K562 (cell line): Measurements from ENCODE around the gene SLC26A11. TPM values are rescaled to one million over a fixed set of nuclear protein-coding genes. Genes with fewer than 3 reads are reported as not detected.

Experiments used
- ATAC-seq: fragments of 200-7000 bp; cut with Tn5 transposase; 3 replicates; pipeline ENCODE4 v1.9.1; 2020; ENCODE audit warnings: moderate library complexity
- BruUV-seq: library from RNA; stranded (reverse); fragments of 400-500 nt; replicated peaks from 2 replicates; lab custom pipeline; 2021; lab: Mats Ljungman, UMichigan
- CTCF ChIA-PET: fragments of 300-600 bp; formaldehyde crosslinking; extraction: SDS; loops from one replicate; lab custom pipeline; 2021; ENCODE audit warnings: low intra/inter-chr PET ratio; lab: Yijun Ruan, JAX
- POLR2A ChIA-PET: fragments of 300-600, 350-650 bp; sonication (Branson Sonifier 250); formaldehyde crosslinking; extraction: SDS; loops from one replicate; lab custom pipeline; 2021; ENCODE audit warnings: antibody characterized with exemption, inconsistent platforms; lab: Yijun Ruan, JAX
- DNase-seq, 4 experiments: peaks; one replicate each; pipeline versions ENCODE4 v3.0.0 to v3.0.0-alpha.2; 2011 to 2018; ENCODE audit warnings: low spot score in 3 of 4, mixed read lengths in 3 of 4; ENCODE audit errors: extremely low read depth in 1 of 4
- FAIRE-seq: peaks from 2 replicates; lab custom pipeline; 2011; peaks lifted over from hg19 to GRCh38; lab: Jason Lieb, UNC
- H2AFZ ChIP-seq: 2 replicates; pipeline ENCODE4 v1.6.0; 2011; ENCODE audit warnings: low read depth, low read length, control low read depth, inconsistent platforms
- H3K27ac ChIP-seq: fragments of 200-600 bp; 3 replicates; pipeline ENCODE4 v1.8.0; 2011; ENCODE audit warnings: low read depth, mild to moderate bottlenecking, control low read depth, inconsistent platforms, low read length, moderate library complexity, mixed read lengths; ENCODE audit errors: extremely low read depth
- H3K27me3 ChIP-seq, 2 experiments: fragments of 300-600 bp in 1 of 2; 2 replicates in 1 of 2; 3 replicates in 1 of 2; pipeline versions ENCODE4 v1.6.0 to v1.8.0; 2011; ENCODE audit warnings: inconsistent platforms in 2 of 2, low read length in 2 of 2, mild to moderate bottlenecking in 1 of 2, mixed read lengths in 1 of 2, moderate library complexity in 1 of 2; ENCODE audit not compliant: control insufficient read depth in 2 of 2, insufficient read depth in 2 of 2
- H3K36me3 ChIP-seq: fragments of 300-600 bp; 3 replicates; pipeline ENCODE4 v1.8.0; 2011; ENCODE audit warnings: mild to moderate bottlenecking, low read length, inconsistent platforms; ENCODE audit not compliant: control insufficient read depth, insufficient read depth
- H3K4me1 ChIP-seq, 2 experiments: fragments of 200-600 bp in 1 of 2; replicated peaks in 1 of 2; 2 replicates in 1 of 2; 3 replicates in 1 of 2; pipeline versions ENCODE4 v1.5.1 to v1.8.0; 2011; ENCODE audit warnings: inconsistent platforms in 2 of 2, low read length in 2 of 2, mild to moderate bottlenecking in 1 of 2, mixed read lengths in 1 of 2, moderate library complexity in 1 of 2; ENCODE audit not compliant: control insufficient read depth in 2 of 2, insufficient read depth in 2 of 2
- H3K4me2 ChIP-seq: 2 replicates; pipeline ENCODE4 v1.6.1; 2011; ENCODE audit warnings: low read length, control low read depth, inconsistent platforms, mixed read lengths; ENCODE audit not compliant: insufficient read depth
- H3K4me3 ChIP-seq: fragments of 200-600 bp; sonication (generic), shearing (Covaris generic); 2 replicates; pipeline ENCODE4 v1.5.1; 2016; ENCODE audit warnings: control low read depth, inconsistent platforms
- H3K79me2 ChIP-seq: fragments of 200-600 bp; 3 replicates; pipeline ENCODE4 v1.8.0; 2011; ENCODE audit warnings: low read length, inconsistent platforms; ENCODE audit not compliant: control insufficient read depth, insufficient read depth
- H3K9ac ChIP-seq, 2 experiments: 2 replicates each; pipeline versions ENCODE4 v1.6.0 to v1.6.1; 2011; ENCODE audit warnings: low read depth in 2 of 2, low read length in 2 of 2, control low read depth in 1 of 2, inconsistent platforms in 1 of 2, mild to moderate bottlenecking in 1 of 2, mixed read lengths in 1 of 2; ENCODE audit not compliant: insufficient read depth in 1 of 2
- H3K9me1 ChIP-seq: one replicate; pipeline ENCODE4 v1.6.0; 2011; ENCODE audit warnings: inconsistent platforms, mild to moderate bottlenecking, low read length, moderate library complexity; ENCODE audit not compliant: control insufficient read depth, insufficient read depth
- H3K9me3 ChIP-seq: replicated peaks from 2 replicates; pipeline ENCODE4 v1.5.1; 2011; ENCODE audit warnings: low read depth, low read length, inconsistent platforms; ENCODE audit not compliant: control insufficient read depth, insufficient read depth
- H4K20me1 ChIP-seq: replicated peaks from 2 replicates; pipeline ENCODE4 v1.6.1; 2011; ENCODE audit warnings: low read length, inconsistent platforms, mixed read lengths; ENCODE audit not compliant: control insufficient read depth, insufficient read depth
- OTX1 ChIP-seq: fragments of 450-650 bp; formaldehyde crosslinking; IDR thresholded peaks from 2 replicates; pipeline ENCODE4 v1.4.0; 2022; ENCODE audit warnings: mild to moderate bottlenecking
- POLR3A ChIP-seq: IDR thresholded peaks from 2 replicates; pipeline ENCODE4 v1.6.1; 2011; ENCODE audit warnings: borderline replicate concordance, mild to moderate bottlenecking, moderate library complexity; ENCODE audit not compliant: insufficient read length, insufficient read depth; ENCODE audit errors: extremely low read depth
- RCOR1 ChIP-seq, 2 experiments: IDR thresholded peaks; 2 replicates each; pipeline ENCODE4 v1.6.1; 2012; ENCODE audit warnings: low read depth in 2 of 2, low read length in 2 of 2, borderline replicate concordance in 1 of 2, improper control_type of control experiment in 1 of 2
- RUNX1 ChIP-seq: sonication (generic); IDR thresholded peaks from 2 replicates; pipeline ENCODE4 v1.6.1; 2016; ENCODE audit warnings: antibody characterized with exemption, low read depth
- SMARCE1 ChIP-seq: fragments of 450-650 bp; IDR thresholded peaks from 2 replicates; pipeline ENCODE4 v1.7.1; 2016; ENCODE audit warnings: mild to moderate bottlenecking
- TAF7 ChIP-seq: fragments of 450-650 bp; IDR thresholded peaks from 2 replicates; pipeline ENCODE4 v1.6.1; 2016; ENCODE audit warnings: missing genetic modification characterization, missing compliant biosample characterization
- TRIM28 ChIP-seq: fragments of 450-650 bp; IDR thresholded peaks from 2 replicates; pipeline ENCODE4 v1.6.1; 2017
- ZC3H4 ChIP-seq: sonication (generic); formaldehyde crosslinking; IDR thresholded peaks from 2 replicates; pipeline ENCODE4 v1.9.0; 2021; ENCODE audit warnings: missing genetic modification reagents, borderline replicate concordance
- WGBS: fragments of 100-300 bp; shearing (Covaris generic); methylation state at CpG from one replicate; pipeline ENCODE4 v1.1.6; 2016; ENCODE audit warnings: low coverage, mixed read lengths; ENCODE audit not compliant: insufficient coverage; ENCODE audit errors: missing lambda C conversion rate; 5-methylcytosine and 5-hydroxymethylcytosine counted together
- in situ Hi-C: fragments of 300-500 bp; cut with MboI; formaldehyde crosslinking; loops from 4 replicates; pipeline ENCODE4 v1.15.0; 2018; ENCODE audit warnings: inconsistent platforms, mixed read lengths
- intact Hi-C: fragments of 100-400 bp; cut with micrococcal nuclease; formaldehyde crosslinking; loops from 2 replicates; pipeline ENCODE4 v1.14.2; 2022
- polyA plus RNA-seq, 8 experiments: library from polyadenylated mRNA; depleted of rRNA in 4 of 8; stranded (reverse) in 5 of 8; unstranded in 3 of 8; fragments of >200 nt; fragmentation: Nextera tagmentation in 2 of 8; fragmentation: Illumina TruSeq in 1 of 8; extraction: Ambion mirVana in 2 of 8; extraction: Trizol in 1 of 8; gene quantifications; 2 replicates each; pipeline versions ENCODE4 v1.2.1 to v1.2.3, GENCODE V29; 2011 to 2014; ENCODE audit warnings: inconsistent platforms in 1 of 8, missing spikeins in 1 of 8
- total RNA-seq, 7 experiments: library from RNA; depleted of rRNA in 6 of 7; stranded (reverse); fragments of >200 nt in 6 of 7; fragmentation: Illumina TruSeq in 2 of 7; extraction: Trizol in 2 of 7; gene quantifications; 2 replicates each; pipeline versions ENCODE4 v1.2.1 to v1.2.3, GENCODE V29; 2011 to 2021; ENCODE audit warnings: low replicate concordance in 1 of 7

SLC26A11 gene
- total and polyA plus RNA-seq, 9 of the 15 experiments (the other 6 are each of a cell fraction or from before 2014, with no cell fraction given) = 0.06 to 3.1 (median 1.2) TPM; not detected in 1

DNA sequence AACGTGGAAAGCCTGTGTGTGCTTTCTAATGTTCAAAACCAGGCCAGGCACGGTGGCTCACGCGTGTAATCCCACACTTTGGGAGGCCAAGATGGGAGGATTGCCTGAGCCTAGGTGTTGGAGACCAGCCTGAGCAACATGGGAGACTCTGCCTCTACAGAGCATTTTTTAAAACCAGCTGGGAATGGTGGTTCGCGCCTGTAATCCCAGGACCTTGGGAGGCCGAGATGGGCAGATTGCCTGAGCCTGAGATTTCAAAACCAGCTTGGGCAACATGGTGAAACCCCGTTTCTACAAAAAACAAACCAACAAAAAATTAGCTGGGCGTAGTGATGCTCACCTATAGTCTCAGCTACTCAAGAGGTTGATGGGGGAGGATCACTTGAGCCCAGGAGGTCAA lies 66.8 kb downstream of the SLC26A11 start:
- H3K4me2 ChIP-seq = no peak overlapping the region
- peaks cover 5 to 13% of the 10 kb centered on the region in 2 experiments; a peak in 3 of 5 replicates for H3K4me1 ChIP-seq
- H3K9me3 ChIP-seq = no peaks in the 10 kb centered on the region
- DNase-seq (no peak), FAIRE-seq (no peak)
- no TSS peak for BruUV-seq
- in situ Hi-C loops = no loop called here
- H3K79me2 ChIP-seq = no peaks in the 10 kb centered on the region
- H3K9ac ChIP-seq = no peak overlapping the region
- POLR2A ChIA-PET = interaction anchor here (0.8 to 1.4 kb wide), 2 partner anchors 9 kb away, joined by 3 to 5 read pairs; no protein-coding TSS in a partner anchor
- WGBS = 77% methylated on average over 9 of the region's 9 CpGs
- no peak for TF ChIP-seq RCOR1 (IDR thresholded peaks at IDR 0.05; ENCODE audit: borderline replicate concordance in 1 of 2, low read depth in 2 of 2, low read length in 2 of 2)
- TF ChIP-seq OTX1 (CRISPR knock-in tag) = no peak
- TF ChIP-seq TAF7 = no peak
- TF ChIP-seq ZC3H4 (CRISPR knock-in tag) = no peak
- TF ChIP-seq TRIM28 = no peak
- TF ChIP-seq RUNX1 = no peak
- TF ChIP-seq SMARCE1 = no peak
- TF ChIP-seq POLR3A = no peak
- TF ChIP-seq, all 486 proteins: peak for 0
- no peak for ATAC-seq
- Histone ChIP-seq H2AFZ (no peak overlapping the region), H3K27me3 (no peaks in the 10 kb centered on the region), H3K27ac (no peak overlapping the region), H3K36me3 (peaks cover 34% of the 10 kb centered on the region; the same call in 1 of the 3 replicates), H3K9me1 (peaks cover 3% of the 10 kb centered on the region), H3K4me3 (no peak overlapping the region), H4K20me1 (peaks cover 7% of the 10 kb centered on the region)
- CTCF ChIA-PET = no interaction called here
- intact Hi-C loops = no loop called here
